Stimulated activated CD8-positive, alpha-beta memory T cell treated with anti-CD3 and anti-CD28 coated beads, Interleukin-12 subunit alpha, Interleukin-12 subunit beta, amount 100 ng/mL, for 24 hours (primary cell): ENCODE data around the gene QRICH1.

Experiments used
- DNase-seq: peaks from one replicate; pipeline ENCODE4 v3.0.0-alpha.2; 2020; ENCODE audit errors: extremely low read depth

Gene QRICH1

DNA sequence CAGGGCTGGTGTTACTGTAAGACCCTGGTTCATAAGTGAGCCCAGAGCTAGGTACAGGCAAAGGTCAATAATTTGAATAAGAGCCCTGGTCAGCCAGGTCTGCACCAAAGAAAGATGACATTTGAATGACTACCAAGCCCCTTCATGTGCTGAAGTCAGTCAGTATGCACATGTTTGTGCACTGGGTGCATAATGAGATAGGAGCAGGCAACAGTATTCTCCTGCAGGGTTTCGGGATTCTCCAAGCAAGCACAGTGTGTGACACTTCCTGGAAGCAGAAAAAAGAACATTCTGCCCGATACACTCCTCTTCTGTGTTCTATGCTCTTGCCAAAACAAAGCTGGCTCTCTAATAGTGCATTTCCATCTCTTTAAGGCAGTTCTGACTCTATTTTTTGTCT is 59.2 kb downstream of the QRICH1 start:
- no peak for DNase-seq

DNA sequence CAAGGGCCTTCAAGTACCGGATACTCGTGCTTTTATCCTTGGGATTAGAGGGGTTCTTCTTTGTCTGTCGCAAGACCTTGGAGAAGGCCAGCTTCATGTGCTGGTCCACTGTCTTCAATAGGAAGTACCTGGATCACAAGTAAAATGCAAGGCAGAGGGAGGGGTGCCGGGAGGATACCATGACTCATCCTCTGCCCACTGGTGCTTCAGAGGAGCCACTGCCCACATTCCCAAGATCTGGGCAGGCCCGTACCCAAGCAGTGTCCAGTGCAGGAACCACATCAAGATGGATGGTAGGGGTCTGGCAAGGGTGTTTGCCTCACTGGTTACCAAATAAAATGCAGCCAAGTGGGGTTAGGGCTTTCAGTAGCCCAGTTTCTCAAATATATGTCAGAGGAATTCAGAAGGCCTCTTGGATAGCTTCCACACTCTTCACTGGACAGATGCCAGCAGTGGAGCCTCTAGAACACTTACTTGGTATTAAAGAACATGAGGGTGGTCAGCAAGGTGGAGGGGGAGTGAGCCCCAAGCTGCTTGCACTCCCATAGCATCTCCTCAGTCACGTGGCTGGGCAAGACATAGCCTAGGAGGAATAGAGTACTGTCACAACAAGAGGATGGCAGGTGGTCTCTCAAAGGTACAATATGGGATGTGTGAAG is 61.1 kb downstream of the QRICH1 start:
- no peak for DNase-seq

DNA sequence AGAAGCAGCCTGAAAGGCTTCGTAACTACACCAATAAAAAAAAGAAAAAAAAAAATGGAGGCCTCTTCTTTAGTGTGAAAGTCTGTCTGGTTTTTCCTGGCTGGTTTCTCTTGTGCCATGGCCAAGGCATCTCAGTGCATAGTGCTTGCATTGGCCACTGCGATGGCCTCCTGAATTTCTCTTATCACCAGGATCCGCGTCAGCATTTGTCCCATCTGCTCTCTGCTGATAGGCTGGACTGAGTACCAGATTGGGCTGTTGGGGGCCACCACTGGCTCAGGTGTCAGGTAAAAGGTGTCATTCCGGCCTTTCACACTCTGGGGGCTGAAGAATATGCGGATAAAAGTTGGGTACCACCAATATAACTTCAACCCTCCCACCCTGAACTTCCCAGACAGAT is 63.5 kb downstream of the QRICH1 start:
- DNase-seq = no peak

DNA sequence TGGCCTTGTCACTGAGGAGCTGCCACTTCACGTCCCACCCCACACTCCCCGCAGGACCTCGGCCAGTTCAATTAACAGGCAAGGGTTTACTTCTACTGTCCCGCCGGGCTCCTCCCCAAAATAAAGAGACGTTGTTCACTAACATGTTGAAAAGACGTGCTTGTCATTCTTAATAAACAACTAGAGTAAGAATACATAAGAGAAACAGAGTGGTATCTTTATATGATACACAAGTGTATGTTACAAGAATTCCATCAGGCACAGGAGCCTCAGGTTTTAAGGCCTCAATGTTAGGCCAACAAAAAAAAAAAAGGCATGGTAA is 64.3 kb downstream of the QRICH1 start:
- DNase-seq = no peak

DNA sequence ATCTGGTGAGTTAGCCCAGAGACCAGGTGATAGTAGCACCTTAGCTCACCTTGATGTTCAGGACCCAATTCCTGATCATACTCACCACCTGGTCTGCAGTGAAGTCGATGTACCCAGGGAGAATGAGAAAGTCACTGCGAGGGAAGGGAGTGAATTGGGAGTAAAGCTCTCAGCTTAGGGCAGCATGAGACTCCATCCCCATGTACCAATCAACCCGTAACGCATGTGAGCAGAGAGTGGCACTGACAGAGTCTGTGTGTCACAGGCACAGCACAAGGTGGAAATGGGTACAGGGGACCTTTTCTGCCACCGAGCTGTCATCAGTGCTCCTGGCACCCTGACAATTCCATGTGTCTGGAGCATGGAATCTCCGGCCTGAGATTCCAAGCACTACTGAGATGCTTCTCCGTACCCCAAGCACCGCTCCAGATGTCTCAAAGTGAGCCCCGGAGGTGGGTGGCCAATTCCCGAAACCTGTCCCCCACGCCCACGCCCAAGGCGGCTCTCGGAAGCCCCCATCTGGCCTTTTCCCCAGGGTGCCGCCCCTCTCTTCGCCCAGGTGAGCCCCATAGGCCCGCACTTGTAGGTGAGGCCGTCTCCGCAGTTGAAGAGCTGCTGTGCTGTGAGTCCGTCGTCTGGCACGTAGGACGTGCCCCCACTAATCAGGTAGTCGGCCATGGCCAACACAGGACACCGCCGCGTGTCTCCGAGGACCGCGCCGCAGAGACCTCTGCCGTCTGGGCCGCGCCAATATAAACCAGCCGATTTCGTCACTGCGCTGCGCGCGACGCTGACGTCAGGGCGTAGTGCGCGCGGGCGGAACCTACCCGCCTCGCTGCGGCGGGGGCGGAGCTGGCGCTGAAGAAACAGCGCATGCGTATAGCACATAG is 65.0 kb downstream of the QRICH1 start, which contains the start of gene IMPDH2:
Gene IMPDH2 (minus strand): TSS at position 726 of the 890 bp plus-strand sequence. CDS start 48 bp downstream, at position 678.
- peak; percentile 79 for DNase-seq

DNA sequence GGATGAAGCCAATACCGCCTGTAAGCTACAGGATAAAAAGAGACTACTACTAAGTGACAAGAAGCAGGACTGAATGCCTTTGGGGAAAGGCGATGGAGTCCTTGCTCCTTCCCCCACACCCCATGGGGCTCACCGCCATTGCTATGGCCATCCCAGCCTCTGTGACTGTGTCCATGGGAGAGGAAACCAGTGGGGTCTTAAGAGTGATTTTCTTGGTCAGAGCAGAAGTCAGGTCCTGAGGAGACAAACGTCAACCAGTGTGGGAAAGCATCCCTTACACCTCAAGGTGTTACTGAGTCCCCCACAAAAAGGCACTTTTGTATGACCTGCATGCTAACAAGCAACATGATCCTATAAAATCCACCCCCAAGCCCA is 65.6 kb downstream of the QRICH1 start:
- no peak for DNase-seq

DNA sequence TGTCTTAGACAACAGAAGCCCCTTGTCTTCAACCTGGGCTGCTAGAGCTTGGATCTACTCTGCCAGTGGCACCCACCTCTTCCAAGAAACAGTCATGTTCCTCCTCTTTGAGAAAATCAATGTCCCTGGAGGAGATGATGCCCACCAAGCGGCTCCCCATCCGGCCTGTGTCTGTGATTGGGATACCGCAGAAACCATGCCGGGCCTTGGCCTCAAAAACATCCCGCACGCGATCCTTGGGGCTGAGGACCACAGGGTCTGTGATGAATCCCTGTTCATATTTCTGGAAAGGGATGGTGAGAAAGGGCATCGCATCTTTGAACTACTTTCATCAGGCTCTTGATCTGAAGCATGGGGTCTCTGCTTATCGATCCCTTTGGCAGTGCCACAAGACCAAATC is 66.2 kb downstream of the QRICH1 start:
- no peak for DNase-seq

DNA sequence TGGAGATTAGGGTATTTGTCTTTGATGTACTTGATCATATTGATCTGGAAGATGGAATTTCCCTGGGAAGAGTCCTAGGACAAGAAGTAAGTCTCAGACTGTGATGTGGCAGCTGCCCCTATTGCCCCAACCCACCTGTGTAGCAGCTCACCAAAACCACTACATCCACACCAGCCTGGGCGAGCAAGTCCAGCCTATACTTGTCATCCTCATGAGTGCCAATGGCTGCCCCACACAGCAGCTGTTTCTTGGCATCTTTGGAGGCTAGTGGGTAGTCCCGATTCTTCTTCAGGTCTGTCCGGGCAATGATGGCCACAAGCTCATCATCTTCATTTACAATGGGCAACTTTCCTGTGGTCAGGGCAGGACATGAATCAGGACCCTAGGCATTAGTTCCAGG is 67.3 kb downstream of the QRICH1 start:
- no peak for DNase-seq

DNA sequence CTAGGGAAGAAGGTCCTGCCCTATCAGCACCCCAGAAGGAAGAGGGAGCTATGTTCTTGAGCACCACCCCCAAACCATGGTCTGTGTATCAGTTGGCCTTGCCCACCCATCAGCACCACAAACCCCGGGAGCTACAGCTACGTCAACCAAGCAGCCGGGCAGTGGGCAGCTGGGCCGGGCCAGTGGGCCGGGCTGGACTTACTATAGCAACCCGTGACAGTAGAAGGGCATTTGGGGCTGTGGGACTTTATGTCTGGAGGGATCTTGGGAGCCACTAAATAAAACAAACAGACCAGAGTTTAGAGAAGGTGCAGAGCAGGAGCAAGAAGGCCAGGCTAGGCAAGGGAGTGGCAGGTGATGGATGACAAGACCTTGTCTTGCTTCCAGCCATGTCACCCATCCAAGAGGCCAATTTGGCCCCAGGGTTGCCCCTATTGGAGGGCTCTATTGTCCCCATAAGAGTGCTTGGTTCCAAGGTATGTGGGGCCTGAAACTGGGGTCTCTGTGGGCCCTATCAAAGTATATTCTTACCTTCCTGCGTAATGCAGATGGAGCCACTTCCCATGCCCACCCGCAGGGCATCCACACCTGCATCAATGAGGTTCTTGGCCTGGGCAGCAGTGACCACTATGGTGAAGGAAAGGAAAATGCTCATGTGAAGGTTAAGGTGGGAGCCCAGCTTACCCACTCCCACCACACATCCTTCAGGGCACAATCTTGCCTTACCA is 67.9 kb downstream of the QRICH1 start:
- DNase-seq = no peak

DNA sequence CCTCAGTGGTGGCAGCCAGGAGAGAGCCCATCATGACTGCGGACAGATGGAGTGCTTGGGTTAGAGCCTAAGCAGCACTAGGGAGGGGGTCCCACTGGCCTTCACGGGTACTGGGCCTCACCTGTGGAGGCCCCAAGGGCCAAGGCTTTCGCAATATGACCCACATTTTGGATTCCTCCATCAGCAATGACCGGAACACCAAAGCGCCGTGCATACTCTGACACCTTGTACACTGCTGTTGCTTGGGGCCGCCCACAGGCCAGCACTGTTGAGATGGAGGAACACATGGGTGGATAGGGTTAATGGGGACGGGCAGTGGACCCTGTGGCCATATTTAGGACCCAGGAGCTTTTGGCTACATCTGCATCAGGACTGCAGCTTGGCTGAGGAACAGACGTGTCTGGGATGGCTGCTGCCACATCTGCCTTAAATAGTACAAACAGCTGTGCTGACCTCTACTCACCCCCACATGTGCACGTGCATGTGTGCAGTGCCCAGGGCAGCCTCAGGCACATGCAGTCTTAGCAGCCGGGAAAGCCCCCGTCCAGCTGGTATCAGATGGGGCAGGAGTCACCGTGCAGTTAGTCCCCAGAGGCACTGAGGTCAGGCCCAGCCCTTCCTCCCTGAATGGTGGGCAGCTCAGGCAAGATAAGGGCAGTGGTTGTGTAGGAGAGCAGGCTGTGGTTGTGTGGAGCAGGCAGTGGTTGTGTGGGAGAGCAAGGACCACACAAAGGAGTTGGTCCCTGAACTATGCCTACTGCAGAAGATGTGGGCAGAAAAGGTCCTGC is 68.7 kb downstream of the QRICH1 start:
- DNase-seq = no peak

DNA sequence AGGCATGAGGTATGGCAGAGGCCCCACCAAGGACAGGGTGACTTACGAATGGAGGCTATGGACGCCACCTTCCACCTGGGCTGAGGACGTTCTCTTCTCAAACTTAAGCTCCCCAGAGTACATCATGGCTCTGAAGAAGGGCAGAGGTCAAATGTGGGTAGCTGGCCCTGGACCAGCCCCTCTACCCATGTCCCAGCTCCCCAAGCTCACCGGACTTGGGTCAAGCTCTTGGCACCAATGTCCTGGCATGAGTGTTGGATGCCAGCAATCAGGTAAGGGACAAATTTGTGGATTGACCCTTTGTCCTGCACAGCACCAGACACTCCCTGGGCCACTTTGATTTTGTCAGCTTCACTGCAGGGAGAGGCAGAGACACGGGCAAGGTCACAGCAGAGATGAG is 69.4 kb downstream of the QRICH1 start:
- no peak for DNase-seq

DNA sequence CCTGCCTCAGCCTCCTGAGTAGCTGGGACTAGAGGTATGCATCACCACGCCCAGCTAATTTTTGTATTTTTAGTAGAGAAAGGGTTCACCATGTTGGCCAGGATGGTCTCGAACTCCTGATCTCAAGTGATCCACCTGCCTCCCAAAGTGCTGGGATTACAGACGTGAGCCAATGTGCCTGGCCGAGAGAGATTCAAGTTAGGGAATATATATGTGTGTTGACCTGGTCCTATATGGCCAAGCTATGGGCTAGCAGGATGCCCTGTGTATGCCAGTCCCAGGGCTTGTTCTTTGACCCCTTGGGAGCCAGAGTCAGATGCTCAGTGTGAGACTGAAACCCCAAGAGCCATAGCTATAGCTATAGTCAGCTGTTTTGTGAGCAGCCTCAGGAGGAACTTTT is 70.1 kb downstream of the QRICH1 start:
- DNase-seq = no peak

DNA sequence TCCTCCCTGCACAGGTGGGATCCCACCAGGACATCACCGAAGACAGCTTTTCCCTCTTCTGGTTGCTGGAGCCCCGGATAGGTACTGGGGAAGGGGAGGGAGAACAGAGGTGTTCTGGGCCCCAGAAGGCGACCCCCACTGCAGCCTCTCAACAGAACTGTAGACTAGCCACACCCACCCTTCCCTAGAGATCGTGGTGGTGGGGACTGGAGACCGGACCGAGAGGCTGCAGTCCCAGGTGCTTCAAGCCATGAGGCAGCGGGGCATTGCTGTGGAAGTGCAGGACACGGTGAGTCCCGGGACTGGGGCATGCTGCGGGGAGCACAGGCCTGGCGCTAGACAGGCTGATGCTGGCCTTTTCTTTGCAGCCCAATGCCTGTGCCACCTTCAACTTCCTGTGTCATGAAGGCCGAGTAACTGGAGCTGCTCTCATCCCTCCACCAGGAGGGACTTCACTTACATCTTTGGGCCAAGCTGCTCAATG is 71.1 kb downstream of the QRICH1 start:
- no peak for DNase-seq

DNA sequence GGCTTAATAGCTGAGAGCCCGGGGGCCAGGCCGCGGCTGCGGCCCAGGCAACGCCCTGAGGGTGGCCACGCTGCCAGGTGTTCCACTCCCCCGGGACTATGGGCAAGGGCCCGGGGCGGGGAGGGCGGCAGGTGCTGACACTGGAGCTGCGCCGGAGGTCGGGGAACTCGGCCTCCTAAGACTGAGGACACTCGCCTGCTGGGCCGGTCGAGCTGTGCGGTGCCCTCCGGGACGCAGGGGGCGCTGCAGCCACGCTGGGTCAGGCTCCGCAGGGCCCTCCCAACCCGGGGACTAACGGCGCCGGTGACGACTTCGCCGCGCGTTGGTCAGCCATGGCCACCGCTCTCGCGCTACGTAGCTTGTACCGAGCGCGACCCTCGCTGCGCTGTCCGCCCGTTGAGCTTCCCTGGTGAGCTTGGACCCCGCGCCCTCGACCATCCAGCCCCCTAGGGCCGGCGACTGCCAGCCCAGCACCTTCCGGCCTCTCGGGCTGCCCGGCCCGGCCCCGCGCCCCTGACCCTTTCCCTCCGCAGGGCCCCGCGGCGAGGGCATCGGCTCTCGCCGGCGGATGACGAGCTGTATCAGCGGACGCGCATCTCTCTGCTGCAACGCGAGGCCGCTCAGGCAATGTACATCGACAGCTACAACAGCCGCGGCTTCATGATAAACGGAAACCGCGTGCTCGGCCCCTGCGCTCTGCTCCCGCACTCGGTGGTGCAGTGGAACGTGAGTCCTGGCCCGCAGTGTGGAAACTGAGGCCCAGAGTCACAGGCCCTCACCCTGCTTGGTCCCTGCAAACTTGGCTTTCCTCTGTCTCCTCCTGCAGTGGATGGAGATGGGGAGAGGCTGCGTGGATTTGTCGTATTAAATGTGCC is 71.8 kb downstream of the QRICH1 start, which contains the start of gene NDUFAF3:
Gene NDUFAF3 (plus strand): TSS at position 309 of the 875 bp plus-strand sequence. CDS start 24 bp downstream, at position 333.
- DNase-seq = peak; percentile 72

DNA sequence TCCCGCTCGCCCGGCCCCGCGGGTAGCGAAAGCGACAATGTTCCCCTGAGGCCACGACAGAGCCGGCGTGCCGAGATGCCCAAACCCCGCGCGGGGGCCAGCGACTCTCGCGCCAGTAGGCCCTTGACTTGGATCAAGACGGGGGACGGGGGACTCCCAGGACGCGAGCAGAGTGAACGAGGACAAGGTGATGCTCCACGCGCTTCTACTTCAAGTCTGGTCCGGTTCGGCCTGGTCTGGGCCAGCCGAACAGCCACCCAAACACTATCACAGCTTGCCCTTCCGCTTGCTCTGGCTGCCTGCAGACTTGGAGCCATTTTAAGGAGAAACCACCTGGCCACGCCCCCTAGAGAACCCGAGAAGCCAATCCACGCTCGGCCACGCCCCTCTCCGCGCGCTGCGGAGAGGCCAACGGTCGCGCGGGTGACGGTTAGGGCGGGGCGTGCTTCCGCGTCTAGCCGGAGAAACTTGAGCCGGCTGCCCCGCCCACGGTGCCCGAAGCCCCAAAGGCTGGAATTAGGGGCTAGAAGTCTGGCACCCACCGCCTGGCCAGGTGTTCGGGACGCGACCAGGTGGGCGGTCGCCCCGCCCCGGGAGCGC is 72.6 kb downstream of the QRICH1 start:
- peak; percentile 97 for DNase-seq

DNA sequence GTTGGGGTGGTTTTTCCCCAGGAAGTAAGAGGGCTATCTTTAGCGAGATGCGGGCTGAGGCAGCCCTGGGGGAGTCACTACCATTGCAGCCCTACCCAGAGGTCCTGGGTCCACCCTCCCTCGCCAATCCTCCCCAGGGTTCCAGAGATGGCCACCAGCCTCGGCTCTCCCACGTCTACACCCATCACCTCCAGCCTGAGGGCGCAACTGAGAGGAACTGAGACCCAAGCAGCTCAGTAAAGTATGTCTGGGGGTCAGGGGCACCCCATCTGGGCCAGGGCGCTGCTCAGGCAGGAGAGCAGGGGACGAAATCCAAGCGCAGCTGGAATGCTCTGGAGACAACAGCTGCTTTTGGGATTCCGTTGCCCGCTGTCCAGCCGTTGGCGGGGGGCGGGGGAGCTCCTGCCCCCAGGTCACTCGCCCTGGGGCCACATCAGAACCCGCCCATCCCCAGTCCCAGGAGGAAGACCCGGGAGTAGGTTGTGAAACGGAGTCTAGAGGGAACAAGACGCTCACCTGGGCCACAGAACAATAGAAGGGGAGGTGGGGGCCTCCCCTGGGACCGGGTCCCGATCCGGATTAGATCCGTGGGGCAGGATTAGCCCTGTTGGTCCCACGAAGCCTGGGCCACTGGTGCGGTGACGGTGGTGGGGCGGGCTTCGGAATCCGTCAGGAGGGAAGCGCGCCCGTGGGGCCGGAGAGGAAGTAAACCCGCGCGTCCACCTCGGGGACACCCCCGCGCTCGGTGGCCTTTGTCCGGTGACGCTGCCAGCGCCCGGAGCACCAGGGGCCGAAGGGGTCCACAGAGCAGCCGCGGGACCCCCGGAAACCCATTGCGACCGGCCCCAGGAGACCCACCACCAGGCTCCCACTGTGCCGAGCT is 73.3 kb downstream of the QRICH1 start:
- no peak for DNase-seq

DNA sequence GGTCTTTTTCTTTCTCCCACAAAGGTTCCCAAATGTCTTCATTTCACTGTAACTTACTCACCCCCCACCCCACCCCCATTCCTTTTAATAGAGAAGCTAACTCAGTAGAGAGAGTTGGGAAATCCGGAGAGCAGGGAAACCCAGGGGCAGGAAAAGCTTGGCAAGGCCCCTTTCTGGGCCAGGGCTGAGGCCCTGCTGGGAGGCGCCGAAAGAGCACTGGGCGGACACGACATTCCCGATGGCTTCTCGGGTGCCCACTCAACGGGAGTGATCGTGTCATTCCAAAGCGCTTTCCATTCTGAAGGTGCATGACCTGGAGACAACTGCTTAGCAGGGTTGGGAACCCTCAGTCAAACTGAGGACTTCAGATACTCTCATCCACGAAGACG is 73.9 kb downstream of the QRICH1 start:
- no peak for DNase-seq

DNA sequence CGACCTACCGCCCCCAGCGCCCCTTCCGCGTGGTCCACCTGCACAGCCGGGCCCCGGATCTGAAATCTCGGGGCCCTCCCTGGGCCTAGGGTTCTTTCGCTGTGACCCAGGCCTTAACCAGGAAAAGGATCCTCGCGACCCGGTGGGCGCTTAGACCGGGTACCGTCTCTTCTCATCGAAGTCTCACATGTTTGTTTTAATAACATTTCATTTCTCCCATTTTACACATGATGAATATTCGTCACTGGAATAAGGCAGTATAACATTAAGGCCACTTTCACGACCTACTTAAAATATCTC is 75.2 kb downstream of the QRICH1 start:
- DNase-seq = no peak

DNA sequence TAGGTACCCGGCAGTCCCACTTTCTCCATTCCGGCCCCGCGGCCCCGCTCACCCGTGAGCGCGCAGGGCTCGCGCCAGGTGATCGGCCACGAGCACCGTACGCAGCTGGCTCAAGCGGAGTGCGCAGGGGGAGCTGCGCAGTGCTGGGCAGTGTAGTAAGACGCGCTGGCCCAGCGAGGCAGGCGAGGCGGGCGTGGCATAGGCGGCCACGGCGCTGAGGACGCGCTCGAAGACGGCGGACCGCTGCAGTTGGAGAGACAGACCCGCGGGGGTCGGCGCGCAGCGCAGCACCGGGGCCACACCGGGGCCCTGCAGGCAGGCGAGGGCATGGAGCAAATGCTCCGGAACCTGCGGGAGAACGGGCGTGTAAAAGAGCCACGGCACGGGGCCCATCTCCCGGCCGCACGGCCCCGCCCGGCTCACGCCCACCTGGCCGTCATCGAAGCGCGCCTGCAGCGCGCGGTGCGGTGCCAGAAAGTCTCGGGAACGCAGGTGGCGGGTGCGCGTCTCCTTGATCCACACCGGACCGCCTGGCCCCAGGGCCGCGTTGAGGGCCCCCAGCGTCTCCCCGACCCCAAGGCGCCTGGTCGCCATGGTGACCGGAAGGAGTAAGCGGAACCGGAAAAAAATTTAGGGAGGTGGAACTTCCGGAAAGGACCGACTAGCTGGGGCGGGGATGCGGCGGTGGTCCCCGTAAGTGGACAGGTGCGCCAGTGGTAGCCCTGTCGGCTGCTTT is 75.7 kb downstream of the QRICH1 start, which contains the start of gene DALRD3:
Gene DALRD3 (minus strand): TSS at position 610 of the 736 bp plus-strand sequence. CDS start 16 bp downstream, at position 594.
- no peak for DNase-seq
